Nephron (organoid): ENCODE data around the gene PPP1R3G.
A peak's percentile ranks its signal among the peaks of the same experiment; 100 is the strongest.

Source experiments
- H3K27ac Mint-ChIP-seq, 3 experiments: 2 replicates each; pipeline ENCODE4 v1.8.0; 2020; ENCODE audit warnings: mixed read lengths in 3 of 3, mild to moderate bottlenecking in 2 of 3, moderate library complexity in 1 of 3
- H3K27me3 Mint-ChIP-seq: 2 replicates; pipeline ENCODE4 v1.8.0; 2021; ENCODE audit warnings: low read depth, mild to moderate bottlenecking, moderate library complexity, mixed read lengths
- H3K36me3 Mint-ChIP-seq: 2 replicates; pipeline ENCODE4 v1.8.0; 2020; ENCODE audit warnings: low read depth, mixed read lengths
- H3K4me1 Mint-ChIP-seq: 2 replicates; pipeline ENCODE4 v1.8.0; 2020; ENCODE audit warnings: mixed read lengths
- H3K4me3 Mint-ChIP-seq, 3 experiments: 2 replicates each; pipeline ENCODE4 v1.8.0; 2020; ENCODE audit warnings: mild to moderate bottlenecking in 3 of 3, mixed read lengths in 3 of 3, moderate library complexity in 2 of 3
- H3K9me3 Mint-ChIP-seq: 2 replicates; pipeline ENCODE4 v1.8.0; 2020; ENCODE audit warnings: mixed read lengths
- TF ChIP-seq, protein P1 (sequence below), 3 experiments: fragments of 200-600 bp; sonication (generic); IDR thresholded peaks; one replicate each; pipeline ENCODE4 v1.5.0; 2021; ENCODE audit warnings: antibody characterized with exemption in 3 of 3; ENCODE audit not compliant: unreplicated experiment in 3 of 3

Gene PPP1R3G

DNA sequence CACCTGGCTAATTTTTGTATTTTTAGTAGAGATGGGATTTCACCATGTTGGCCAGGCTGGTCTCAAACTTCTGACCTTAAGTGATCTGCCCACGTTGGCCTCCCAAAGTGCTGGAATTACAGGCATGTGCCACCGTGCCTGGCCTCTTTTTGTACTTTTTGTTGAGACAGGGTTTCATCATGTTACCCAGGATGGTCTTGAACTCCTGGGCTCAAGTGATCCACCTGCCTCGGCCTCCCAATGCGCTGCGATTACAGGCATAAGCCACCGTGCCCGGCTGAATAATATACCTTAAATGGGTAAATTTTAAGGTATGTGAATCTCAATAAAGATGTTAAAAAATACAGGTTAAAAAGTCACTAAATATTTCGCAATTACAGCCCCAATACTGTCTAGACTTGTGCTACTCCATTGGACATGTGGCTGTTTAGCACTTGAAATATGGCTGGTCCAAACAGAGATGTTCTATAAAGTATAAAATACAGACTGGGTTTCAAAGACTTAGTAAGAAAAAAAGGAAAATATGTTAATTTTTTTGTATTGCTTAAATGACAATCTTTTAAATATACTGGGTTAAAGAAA lies 42.1 kb downstream of the PPP1R3G start:
- Mint-ChIP-seq H3K9me3 (no peaks in the 10 kb centered on the region), H3K4me1 (peaks cover 30% of the 10 kb centered on the region), H3K36me3 (no peaks in the 10 kb centered on the region), H3K27me3 (no peaks in the 10 kb centered on the region), H3K4me3 (no peak overlapping the region), H3K27ac (no peak overlapping the region)
- TF ChIP-seq, protein P1, sequence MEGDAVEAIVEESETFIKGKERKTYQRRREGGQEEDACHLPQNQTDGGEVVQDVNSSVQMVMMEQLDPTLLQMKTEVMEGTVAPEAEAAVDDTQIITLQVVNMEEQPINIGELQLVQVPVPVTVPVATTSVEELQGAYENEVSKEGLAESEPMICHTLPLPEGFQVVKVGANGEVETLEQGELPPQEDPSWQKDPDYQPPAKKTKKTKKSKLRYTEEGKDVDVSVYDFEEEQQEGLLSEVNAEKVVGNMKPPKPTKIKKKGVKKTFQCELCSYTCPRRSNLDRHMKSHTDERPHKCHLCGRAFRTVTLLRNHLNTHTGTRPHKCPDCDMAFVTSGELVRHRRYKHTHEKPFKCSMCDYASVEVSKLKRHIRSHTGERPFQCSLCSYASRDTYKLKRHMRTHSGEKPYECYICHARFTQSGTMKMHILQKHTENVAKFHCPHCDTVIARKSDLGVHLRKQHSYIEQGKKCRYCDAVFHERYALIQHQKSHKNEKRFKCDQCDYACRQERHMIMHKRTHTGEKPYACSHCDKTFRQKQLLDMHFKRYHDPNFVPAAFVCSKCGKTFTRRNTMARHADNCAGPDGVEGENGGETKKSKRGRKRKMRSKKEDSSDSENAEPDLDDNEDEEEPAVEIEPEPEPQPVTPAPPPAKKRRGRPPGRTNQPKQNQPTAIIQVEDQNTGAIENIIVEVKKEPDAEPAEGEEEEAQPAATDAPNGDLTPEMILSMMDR (IDR thresholded peaks at IDR 0.05; ENCODE audit: unreplicated experiment in 3 of 3) = no peak

GRCh38 chr6:5128351-5128750 lies 43.2 kb downstream of the PPP1R3G start:
- no peak overlapping the region for H3K27ac Mint-ChIP-seq
- no peaks in the 10 kb centered on the region for H3K27me3 Mint-ChIP-seq
- H3K4me3 Mint-ChIP-seq = no peak overlapping the region
- H3K36me3 Mint-ChIP-seq = peaks cover 4% of the 10 kb centered on the region
- TF ChIP-seq, protein P1 (IDR thresholded peaks at IDR 0.05; ENCODE audit: unreplicated experiment in 3 of 3) = no peak
- no peaks in the 10 kb centered on the region for H3K9me3 Mint-ChIP-seq
- peaks cover 40% of the 10 kb centered on the region for H3K4me1 Mint-ChIP-seq

- Mint-ChIP-seq H3K4me1 (peaks cover 40% of the 10 kb centered on the region), H3K36me3 (peaks cover 13% of the 10 kb centered on the region), H3K9me3 (no peaks in the 10 kb centered on the region), H3K4me3 (no peak overlapping the region), H3K27me3 (no peaks in the 10 kb centered on the region), H3K27ac (peak overlapping the region; percentile 22 to 43 (median 24))
- TF ChIP-seq, protein P1 (IDR thresholded peaks at IDR 0.05; ENCODE audit: unreplicated experiment in 3 of 3) = no peak
These were observed 45.2 kb downstream of the PPP1R3G start for GRCh38 chr6:5130135-5130866.

DNA sequence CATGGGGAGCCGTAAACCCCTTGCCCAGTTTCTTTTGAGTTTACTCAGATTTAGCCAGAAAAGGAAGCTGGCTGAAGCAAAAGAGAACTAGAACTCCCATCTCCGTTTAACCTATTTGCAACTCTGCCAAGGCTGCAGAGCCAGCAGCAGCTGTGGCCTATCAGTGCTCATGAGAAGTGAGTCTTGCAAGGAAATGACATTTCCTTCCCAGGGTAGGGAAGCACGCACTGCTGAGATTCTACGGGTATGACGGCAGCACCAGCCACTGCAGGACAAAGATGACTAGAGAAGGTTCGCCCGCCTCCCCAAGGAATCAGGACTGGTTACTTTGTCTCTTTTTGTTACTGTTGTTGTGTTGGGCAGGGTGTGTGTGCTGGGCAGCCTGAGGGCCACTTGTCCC lies 47.6 kb downstream of the PPP1R3G start:
- H3K36me3 Mint-ChIP-seq = peaks cover 18% of the 10 kb centered on the region
- no peaks in the 10 kb centered on the region for H3K27me3 Mint-ChIP-seq
- H3K4me1 Mint-ChIP-seq = peaks cover 35% of the 10 kb centered on the region
- no peaks in the 10 kb centered on the region for H3K9me3 Mint-ChIP-seq
- H3K4me3 Mint-ChIP-seq = peak overlapping the region; percentile 5 to 49 (median 38)
- H3K27ac Mint-ChIP-seq = peak overlapping the region; percentile 86 to 88 (median 88)
- TF ChIP-seq, protein P1 (IDR thresholded peaks at IDR 0.05; ENCODE audit: unreplicated experiment in 3 of 3) = no peak

GRCh38 chr6:5133943-5134342 lies 48.8 kb downstream of the PPP1R3G start:
- TF ChIP-seq, protein P1 (IDR thresholded peaks at IDR 0.05; ENCODE audit: unreplicated experiment in 3 of 3) = no peak
- Mint-ChIP-seq H3K4me1 (peaks cover 35% of the 10 kb centered on the region), H3K36me3 (peaks cover 18% of the 10 kb centered on the region), H3K27ac (no peak overlapping the region), H3K4me3 (no peak overlapping the region), H3K27me3 (no peaks in the 10 kb centered on the region), H3K9me3 (no peaks in the 10 kb centered on the region)
